Measurements from ENCODE around the gene TMEM60.
"Not testable (repeated sequence)": the region's sequence is repeated elsewhere in the genome, so short reads cannot be mapped to it uniquely, and the experiment has no call there.

The TMEM60 gene

GRCh38 chr7:77794000-77794399 is 4.2 kb downstream of the TMEM60 start:
- TF ChIP-seq, protein P1, sequence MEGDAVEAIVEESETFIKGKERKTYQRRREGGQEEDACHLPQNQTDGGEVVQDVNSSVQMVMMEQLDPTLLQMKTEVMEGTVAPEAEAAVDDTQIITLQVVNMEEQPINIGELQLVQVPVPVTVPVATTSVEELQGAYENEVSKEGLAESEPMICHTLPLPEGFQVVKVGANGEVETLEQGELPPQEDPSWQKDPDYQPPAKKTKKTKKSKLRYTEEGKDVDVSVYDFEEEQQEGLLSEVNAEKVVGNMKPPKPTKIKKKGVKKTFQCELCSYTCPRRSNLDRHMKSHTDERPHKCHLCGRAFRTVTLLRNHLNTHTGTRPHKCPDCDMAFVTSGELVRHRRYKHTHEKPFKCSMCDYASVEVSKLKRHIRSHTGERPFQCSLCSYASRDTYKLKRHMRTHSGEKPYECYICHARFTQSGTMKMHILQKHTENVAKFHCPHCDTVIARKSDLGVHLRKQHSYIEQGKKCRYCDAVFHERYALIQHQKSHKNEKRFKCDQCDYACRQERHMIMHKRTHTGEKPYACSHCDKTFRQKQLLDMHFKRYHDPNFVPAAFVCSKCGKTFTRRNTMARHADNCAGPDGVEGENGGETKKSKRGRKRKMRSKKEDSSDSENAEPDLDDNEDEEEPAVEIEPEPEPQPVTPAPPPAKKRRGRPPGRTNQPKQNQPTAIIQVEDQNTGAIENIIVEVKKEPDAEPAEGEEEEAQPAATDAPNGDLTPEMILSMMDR (IDR thresholded peaks at IDR 0.05; ENCODE audit: borderline replicate concordance, control extremely low read depth, extremely low read depth, insufficient read depth, missing control alignments) = no peak
- DNase-seq (ENCODE audit: low spot score) = no peak
- in situ Hi-C loops (cut with MboI; ENCODE audit: low sequenced_read_pairs, unreplicated experiment) = loop anchor here (10.0 kb wide), 1 partner anchor 111 kb away; no protein-coding TSS in a partner anchor

GRCh38 chr7:77791956-77792355 is 6.3 kb downstream of the TMEM60 start:
- in situ Hi-C loops (cut with MboI; ENCODE audit: low sequenced_read_pairs, unreplicated experiment) = loop anchor here (10.0 kb wide), 1 partner anchor 113 kb away; no protein-coding TSS in a partner anchor
- DNase-seq (ENCODE audit: low spot score) = no peak
- TF ChIP-seq, protein P1 (IDR thresholded peaks at IDR 0.05; ENCODE audit: borderline replicate concordance, control extremely low read depth, extremely low read depth, insufficient read depth, missing control alignments) = no peak

DNA sequence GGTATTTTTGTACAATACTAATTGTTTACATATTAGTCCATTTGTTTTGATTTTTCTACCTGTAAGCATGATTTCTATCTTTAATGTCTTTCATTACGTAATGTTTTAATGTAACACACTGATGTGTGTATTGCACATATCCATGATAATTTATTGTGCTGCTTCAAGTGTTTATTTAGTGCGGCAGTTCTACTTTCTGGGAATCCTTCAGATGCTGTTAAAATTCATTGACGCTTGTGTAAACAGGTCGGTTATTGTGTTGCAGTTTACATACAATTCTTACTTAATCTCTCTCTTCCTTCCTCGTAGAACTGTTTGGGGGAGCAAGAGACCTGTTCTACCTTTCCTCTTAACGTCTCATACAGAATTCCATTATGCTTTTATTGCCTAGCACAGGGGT is 6.9 kb downstream of the TMEM60 start:
- in situ Hi-C loops (cut with MboI; ENCODE audit: low sequenced_read_pairs, unreplicated experiment) = loop anchor here (10.0 kb wide), 1 partner anchor 113 kb away; no protein-coding TSS in a partner anchor
- DNase-seq (ENCODE audit: low spot score) = no peak
- TF ChIP-seq, protein P1 (IDR thresholded peaks at IDR 0.05; ENCODE audit: borderline replicate concordance, control extremely low read depth, extremely low read depth, insufficient read depth, missing control alignments) = no peak

GRCh38 chr7:77788327-77788902 is 9.8 kb downstream of the TMEM60 start:
- TF ChIP-seq, protein P1 (IDR thresholded peaks at IDR 0.05; ENCODE audit: borderline replicate concordance, control extremely low read depth, extremely low read depth, insufficient read depth, missing control alignments) = no peak
- in situ Hi-C loops (cut with MboI; ENCODE audit: low sequenced_read_pairs, unreplicated experiment) = no loop called here
- DNase-seq (ENCODE audit: low spot score) = no peak

DNA sequence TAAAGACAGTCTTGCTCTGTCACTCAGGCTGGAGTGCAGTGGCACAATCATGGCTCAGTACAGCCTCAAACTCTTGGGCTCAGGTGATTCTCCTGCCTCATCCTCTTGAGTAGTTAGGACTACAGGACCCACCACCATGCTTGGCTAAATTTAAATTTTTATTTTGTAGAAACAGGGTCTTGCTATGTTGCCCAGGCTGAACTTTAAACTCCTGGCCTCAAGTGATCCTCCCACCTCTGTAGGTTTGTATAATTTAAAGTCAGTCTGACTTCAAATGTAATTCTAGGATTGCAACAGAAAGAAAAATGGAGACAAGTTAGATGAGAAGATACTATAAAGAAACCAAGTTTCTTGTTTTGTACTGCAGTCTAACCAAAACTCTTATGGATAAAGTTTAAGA is 11.5 kb downstream of the TMEM60 start:
- TF ChIP-seq, protein P1 (IDR thresholded peaks at IDR 0.05; ENCODE audit: borderline replicate concordance, control extremely low read depth, extremely low read depth, insufficient read depth, missing control alignments) = no peak
- in situ Hi-C loops (cut with MboI; ENCODE audit: low sequenced_read_pairs, unreplicated experiment) = no loop called here
- no peak for DNase-seq (ENCODE audit: low spot score)

DNA sequence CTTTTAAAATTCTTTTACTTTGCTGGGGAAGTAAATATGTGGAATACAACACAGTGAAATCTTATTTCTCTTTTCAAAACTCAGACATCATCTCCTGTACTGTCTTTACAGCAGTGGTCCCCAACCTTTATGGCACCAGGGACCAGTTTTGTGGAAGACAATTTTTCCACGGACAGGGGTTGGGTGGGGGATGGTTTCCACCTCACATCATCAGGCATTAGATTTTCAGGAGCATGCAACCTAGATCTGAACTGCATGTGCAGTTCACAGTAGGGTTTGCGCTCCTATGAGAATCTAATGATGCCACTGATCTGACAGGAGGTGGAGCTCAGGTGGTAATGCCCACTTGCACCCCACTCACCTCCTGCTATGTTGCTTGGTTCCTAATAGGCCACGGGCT is 12.2 kb downstream of the TMEM60 start:
- no peak for DNase-seq (ENCODE audit: low spot score)
- in situ Hi-C loops (cut with MboI; ENCODE audit: low sequenced_read_pairs, unreplicated experiment) = no loop called here
- TF ChIP-seq, protein P1 (IDR thresholded peaks at IDR 0.05; ENCODE audit: borderline replicate concordance, control extremely low read depth, extremely low read depth, insufficient read depth, missing control alignments) = no peak

DNA sequence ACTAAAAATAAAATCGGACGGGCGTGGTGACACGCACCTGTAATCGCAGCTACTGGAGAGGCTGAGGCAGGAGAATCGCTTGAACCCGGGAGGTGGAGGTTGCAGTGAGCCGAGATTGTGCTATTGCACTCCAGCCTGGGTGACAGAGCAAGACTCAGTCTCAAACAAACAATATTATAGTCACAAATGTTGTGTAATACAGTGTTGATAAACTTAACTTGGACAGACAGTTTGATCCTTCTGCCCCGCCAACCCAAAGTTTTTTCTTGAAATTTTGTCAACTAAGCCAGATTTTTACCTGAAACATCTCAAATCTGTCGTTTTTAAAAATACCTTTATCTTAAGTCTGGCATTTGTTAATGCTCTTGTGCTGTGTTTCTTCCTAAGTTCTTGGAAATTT is 13.8 kb downstream of the TMEM60 start:
- DNase-seq (ENCODE audit: low spot score); in situ Hi-C loops (cut with MboI; ENCODE audit: low sequenced_read_pairs, unreplicated experiment): not testable (repeated sequence)
